Measurements from ENCODE around the gene SBDS. TPM values are rescaled to one million over a fixed set of nuclear protein-coding genes. Genes with fewer than 3 reads are reported as not detected.
"Not testable (repeated sequence)": the region's sequence is repeated elsewhere in the genome, so short reads cannot be mapped to it uniquely, and the experiment has no call there.

The SBDS gene
- total RNA-seq, 1 donor from 2014 or later = 104 TPM

DNA sequence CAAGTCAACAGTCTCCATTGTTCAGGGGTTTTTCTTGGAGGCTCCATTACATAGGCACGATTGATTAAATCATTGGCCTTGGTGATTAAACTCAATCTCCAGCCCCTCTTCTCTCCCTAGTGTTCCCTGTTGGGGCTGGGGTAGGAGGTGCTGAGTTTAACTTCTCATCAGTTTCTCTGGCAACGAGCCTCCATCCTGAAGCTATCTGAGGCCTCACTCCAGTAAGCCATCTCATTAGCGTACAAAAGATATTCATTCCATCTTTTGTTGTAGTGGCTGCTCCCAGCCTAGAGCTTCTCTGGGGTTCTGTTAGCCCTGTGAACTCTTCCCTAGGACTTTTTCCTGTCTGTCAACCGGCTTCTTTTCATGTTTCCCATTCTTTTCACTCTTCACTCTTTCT, 12.9 kb upstream of the SBDS start:
- Mint-ChIP-seq H3K4me1 (ENCODE audit: unreplicated experiment) (no peaks in the 10 kb centered on the region), H3K36me3 (ENCODE audit: unreplicated experiment) (peaks cover 26% of the 10 kb centered on the region), H3K4me3 (ENCODE audit: unreplicated experiment) (no peak overlapping the region), H3K9me3 (ENCODE audit: unreplicated experiment) (no peaks in the 10 kb centered on the region), H3K27ac (ENCODE audit: unreplicated experiment) (no peak overlapping the region), H3K27me3 (ENCODE audit: unreplicated experiment) (no peaks in the 10 kb centered on the region)
- TF ChIP-seq, protein P1, sequence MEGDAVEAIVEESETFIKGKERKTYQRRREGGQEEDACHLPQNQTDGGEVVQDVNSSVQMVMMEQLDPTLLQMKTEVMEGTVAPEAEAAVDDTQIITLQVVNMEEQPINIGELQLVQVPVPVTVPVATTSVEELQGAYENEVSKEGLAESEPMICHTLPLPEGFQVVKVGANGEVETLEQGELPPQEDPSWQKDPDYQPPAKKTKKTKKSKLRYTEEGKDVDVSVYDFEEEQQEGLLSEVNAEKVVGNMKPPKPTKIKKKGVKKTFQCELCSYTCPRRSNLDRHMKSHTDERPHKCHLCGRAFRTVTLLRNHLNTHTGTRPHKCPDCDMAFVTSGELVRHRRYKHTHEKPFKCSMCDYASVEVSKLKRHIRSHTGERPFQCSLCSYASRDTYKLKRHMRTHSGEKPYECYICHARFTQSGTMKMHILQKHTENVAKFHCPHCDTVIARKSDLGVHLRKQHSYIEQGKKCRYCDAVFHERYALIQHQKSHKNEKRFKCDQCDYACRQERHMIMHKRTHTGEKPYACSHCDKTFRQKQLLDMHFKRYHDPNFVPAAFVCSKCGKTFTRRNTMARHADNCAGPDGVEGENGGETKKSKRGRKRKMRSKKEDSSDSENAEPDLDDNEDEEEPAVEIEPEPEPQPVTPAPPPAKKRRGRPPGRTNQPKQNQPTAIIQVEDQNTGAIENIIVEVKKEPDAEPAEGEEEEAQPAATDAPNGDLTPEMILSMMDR (IDR thresholded peaks at IDR 0.05) = no peak
- no peak for DNase-seq (ENCODE audit: extremely low spot score, unreplicated experiment)

DNA sequence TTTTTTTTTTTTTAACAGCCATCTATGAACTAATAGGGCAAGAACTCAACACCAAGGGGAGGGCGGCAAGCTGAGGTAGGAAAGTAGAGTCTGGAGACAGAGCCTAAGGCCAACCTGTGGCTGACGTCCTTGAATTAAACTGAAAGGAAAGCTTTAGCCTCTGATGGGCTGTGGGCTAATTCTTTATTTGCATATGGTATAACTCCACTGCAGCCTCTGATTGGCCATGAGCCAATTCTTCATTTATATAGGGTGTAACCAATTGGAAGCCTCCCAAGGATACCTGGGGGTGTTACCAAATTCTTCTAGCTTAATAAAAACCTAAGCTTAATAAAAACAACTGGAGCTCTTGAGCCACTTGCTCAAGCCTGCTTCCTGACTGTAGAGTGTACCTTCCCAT, 11.6 kb upstream of the SBDS start:
- Mint-ChIP-seq H3K27me3 (ENCODE audit: unreplicated experiment) (no peaks in the 10 kb centered on the region), H3K4me1 (ENCODE audit: unreplicated experiment) (no peaks in the 10 kb centered on the region), H3K9me3 (ENCODE audit: unreplicated experiment) (no peaks in the 10 kb centered on the region), H3K36me3 (ENCODE audit: unreplicated experiment) (peaks cover 26% of the 10 kb centered on the region), H3K27ac (ENCODE audit: unreplicated experiment) (no peak overlapping the region), H3K4me3 (ENCODE audit: unreplicated experiment) (no peak overlapping the region)
- TF ChIP-seq, protein P1 (IDR thresholded peaks at IDR 0.05) = no peak
- DNase-seq (ENCODE audit: extremely low spot score, unreplicated experiment) = no peak

DNA sequence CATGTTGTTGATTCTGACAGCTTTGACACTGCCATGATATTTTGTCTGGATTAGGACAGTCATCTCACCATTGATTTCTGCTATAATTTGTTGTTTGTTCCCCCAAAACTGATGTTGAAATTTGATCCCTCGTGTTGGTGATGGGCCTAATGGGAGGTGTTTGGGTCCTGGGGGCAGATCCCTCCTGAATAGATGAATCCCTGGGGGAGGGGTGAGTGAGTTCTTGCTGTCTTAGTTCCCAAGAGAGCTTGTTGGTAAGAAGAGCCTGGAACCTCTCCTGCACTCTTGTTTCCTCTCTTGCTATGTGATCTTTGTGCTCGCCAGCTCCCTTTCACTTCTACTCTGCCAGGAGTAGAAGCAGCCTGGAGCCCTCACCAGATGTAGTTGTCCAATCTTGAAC, 8.8 kb upstream of the SBDS start:
- H3K4me1 Mint-ChIP-seq (ENCODE audit: unreplicated experiment); H3K9me3 Mint-ChIP-seq (ENCODE audit: unreplicated experiment); H3K27ac Mint-ChIP-seq (ENCODE audit: unreplicated experiment); DNase-seq (ENCODE audit: extremely low spot score, unreplicated experiment); H3K4me3 Mint-ChIP-seq (ENCODE audit: unreplicated experiment); H3K27me3 Mint-ChIP-seq (ENCODE audit: unreplicated experiment): not testable (repeated sequence)
- H3K36me3 Mint-ChIP-seq (ENCODE audit: unreplicated experiment) = peaks cover 21% of the 10 kb centered on the region

DNA sequence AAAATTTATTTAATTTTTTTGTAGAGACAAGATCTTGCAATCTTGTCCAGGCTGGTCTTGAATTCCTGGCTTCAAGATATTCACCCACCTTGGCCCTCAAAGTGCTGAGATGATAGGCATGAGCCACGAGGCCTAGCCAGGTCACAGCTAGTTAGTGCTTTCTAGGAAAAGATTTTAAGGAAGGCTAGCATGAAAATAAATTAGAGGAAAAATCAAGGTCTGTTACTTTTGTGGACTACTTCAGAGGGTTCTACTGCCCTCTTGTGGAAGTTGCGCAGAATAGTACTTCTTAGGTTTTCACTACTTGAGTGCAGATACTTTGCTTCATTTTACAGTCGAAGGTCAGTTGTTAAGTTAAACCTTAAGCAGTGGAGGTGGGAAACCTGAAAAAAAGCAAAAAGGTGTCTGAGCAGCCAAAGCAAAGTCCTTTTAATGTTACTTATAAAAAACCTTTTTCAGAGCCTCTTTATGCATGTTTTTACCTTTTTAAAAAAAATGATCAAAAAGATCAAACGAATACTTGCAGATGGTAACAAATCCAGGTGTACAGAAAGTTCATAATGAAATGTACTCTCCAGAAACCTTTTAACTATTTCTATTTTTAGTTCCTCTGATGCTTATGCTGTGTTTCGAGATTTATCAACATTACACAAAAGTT, 5.3 kb upstream of the SBDS start:
- TF ChIP-seq, protein P1 (IDR thresholded peaks at IDR 0.05) = peak; percentile 53
- H3K27me3 Mint-ChIP-seq (ENCODE audit: unreplicated experiment); H3K4me3 Mint-ChIP-seq (ENCODE audit: unreplicated experiment); H3K4me1 Mint-ChIP-seq (ENCODE audit: unreplicated experiment); H3K9me3 Mint-ChIP-seq (ENCODE audit: unreplicated experiment); DNase-seq (ENCODE audit: extremely low spot score, unreplicated experiment); H3K36me3 Mint-ChIP-seq (ENCODE audit: unreplicated experiment); H3K27ac Mint-ChIP-seq (ENCODE audit: unreplicated experiment): not testable (repeated sequence)

DNA sequence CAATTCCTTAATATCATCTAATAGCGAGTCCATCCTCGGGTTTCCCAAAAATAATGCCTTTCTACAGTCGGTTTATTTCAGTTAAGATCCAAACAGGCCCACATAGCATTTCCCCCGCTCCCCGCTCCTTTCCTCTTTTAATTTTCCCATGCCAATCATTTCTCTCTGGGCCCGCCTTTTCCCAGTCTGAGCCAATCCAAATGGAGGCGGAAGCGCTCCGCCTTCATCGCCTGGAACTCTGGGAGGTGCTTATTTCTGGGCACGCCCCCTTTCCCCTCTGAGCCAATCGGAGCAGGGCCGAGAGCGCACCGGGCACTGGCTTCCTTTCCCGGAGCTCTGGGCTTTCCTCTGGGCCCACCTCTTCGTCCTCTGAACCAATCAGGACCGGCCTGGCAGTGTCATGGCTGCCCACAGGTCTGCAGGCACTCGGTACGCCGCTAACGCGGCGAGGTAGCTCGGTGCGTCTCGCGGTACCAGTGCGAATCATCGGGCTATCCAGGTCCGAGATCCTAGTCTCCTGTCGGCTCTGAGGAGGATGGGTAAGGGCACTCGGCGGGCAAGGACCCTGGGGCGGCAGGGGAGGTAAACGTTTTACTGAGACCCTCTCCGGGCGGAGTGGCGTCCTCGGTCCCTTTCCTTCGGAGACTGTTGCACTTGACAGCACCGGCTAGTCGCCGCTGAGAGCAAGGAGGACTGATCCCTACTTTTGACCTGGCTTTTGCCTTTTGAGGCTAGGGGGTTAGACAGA, 1.2 kb upstream of the SBDS start, which contains the start of gene TYW1:
TSS of gene TYW1 (plus strand) at position 390 of the 748 bp plus-strand sequence. CDS start at position 536, 146 bp downstream.
- not testable (repeated sequence) for H3K9me3 Mint-ChIP-seq (ENCODE audit: unreplicated experiment); H3K27me3 Mint-ChIP-seq (ENCODE audit: unreplicated experiment)
- H3K27ac Mint-ChIP-seq (ENCODE audit: unreplicated experiment) = peak within 1 kb of the TSS; percentile 98
- DNase-seq (ENCODE audit: extremely low spot score, unreplicated experiment) = peak; percentile 99
- peaks cover 13% of the 10 kb centered on the region for H3K36me3 Mint-ChIP-seq (ENCODE audit: unreplicated experiment)
- peaks cover 16% of the 10 kb centered on the region for H3K4me1 Mint-ChIP-seq (ENCODE audit: unreplicated experiment)
- peak within 1 kb of the TSS; percentile 100 for H3K4me3 Mint-ChIP-seq (ENCODE audit: unreplicated experiment)

DNA sequence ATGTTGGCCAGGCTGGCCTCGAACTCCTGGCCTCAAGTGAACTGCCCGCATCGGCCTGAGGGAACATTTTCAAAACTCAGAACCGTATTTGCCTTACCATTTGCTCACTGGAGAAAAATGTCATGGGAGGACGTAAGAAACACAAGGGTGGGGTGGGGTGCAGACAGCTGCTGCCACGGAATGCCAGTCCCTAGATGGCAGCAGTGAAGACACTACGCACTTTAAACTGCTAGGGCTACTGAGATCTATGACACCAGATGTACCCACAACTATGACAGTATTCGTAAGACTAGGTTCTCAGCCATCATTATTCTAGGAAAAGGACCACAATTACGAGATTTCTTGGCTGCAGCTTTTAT, 716 bp downstream of the SBDS start:
- peaks cover 16% of the 10 kb centered on the region for H3K4me1 Mint-ChIP-seq (ENCODE audit: unreplicated experiment)
- H3K36me3 Mint-ChIP-seq (ENCODE audit: unreplicated experiment) = peaks cover 21% of the 10 kb centered on the region
- H3K27me3 Mint-ChIP-seq (ENCODE audit: unreplicated experiment); H3K9me3 Mint-ChIP-seq (ENCODE audit: unreplicated experiment): not testable (repeated sequence)
- DNase-seq (ENCODE audit: extremely low spot score, unreplicated experiment) = peak; percentile 89
- peak overlapping the region; percentile 97 for H3K4me3 Mint-ChIP-seq (ENCODE audit: unreplicated experiment)
- peak overlapping the region; percentile 99 for H3K27ac Mint-ChIP-seq (ENCODE audit: unreplicated experiment)
- TF ChIP-seq, protein P1 (IDR thresholded peaks at IDR 0.05) = peak; percentile 58

DNA sequence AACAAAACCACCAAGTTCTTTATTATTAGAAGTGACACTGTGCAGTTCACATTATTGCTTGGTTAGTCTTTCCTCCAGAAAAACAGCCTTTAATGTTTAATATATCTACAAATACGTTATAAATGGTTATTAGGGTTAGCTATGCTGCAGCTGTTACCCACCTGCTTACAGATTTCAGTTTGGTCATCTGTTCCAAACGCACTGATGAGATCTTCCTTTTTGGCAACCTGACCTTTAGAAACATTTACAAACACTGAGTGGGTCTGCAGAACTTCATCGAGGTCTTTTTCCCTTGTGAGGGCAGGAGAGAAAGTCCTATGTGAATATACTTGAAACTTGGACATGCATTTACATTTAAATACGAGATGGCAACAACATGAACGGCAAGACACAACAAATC, 1.3 kb downstream of the SBDS start:
- Mint-ChIP-seq H3K4me1 (ENCODE audit: unreplicated experiment) (peaks cover 16% of the 10 kb centered on the region), H3K27ac (ENCODE audit: unreplicated experiment) (peak overlapping the region; percentile 99), H3K36me3 (ENCODE audit: unreplicated experiment) (peaks cover 21% of the 10 kb centered on the region), H3K4me3 (ENCODE audit: unreplicated experiment) (peak overlapping the region; percentile 97)
- H3K9me3 Mint-ChIP-seq (ENCODE audit: unreplicated experiment); DNase-seq (ENCODE audit: extremely low spot score, unreplicated experiment); H3K27me3 Mint-ChIP-seq (ENCODE audit: unreplicated experiment): not testable (repeated sequence)

DNA sequence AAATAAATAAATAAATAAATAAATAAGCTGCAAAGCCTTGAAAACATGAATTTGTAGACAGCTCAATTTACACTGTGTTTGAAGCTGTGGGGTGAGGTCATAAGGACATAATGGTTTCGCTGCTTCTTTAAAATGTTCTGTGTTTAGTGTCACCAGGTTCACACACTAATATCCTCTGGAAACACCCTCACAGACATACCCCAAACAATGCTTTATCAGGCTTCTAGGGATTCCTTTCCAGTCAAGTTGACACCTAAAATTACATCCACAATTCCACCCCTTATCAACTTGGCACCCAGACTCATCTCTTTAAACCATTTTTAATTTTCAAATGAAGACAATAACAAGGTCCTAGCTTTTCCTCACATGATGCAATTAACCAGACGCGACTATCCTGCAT, 5.8 kb downstream of the SBDS start:
- not testable (repeated sequence) for H3K27me3 Mint-ChIP-seq (ENCODE audit: unreplicated experiment); H3K4me1 Mint-ChIP-seq (ENCODE audit: unreplicated experiment); H3K27ac Mint-ChIP-seq (ENCODE audit: unreplicated experiment); DNase-seq (ENCODE audit: extremely low spot score, unreplicated experiment); H3K9me3 Mint-ChIP-seq (ENCODE audit: unreplicated experiment); H3K4me3 Mint-ChIP-seq (ENCODE audit: unreplicated experiment)
- peaks cover 34% of the 10 kb centered on the region for H3K36me3 Mint-ChIP-seq (ENCODE audit: unreplicated experiment)
